Effector memory CD8-positive, alpha-beta T cell (primary cell): ENCODE data around the gene MARCHF9.

ENCODE experiments used
- ATAC-seq: fragments of 150-1000 bp; cut with Tn5 transposase; replicated peaks from 2 replicates; pipeline ENCODE4 v1.10.0; 2021; ENCODE audit warnings: mild to moderate bottlenecking, moderate library complexity
- DNase-seq, 3 experiments: peaks; one replicate each; pipeline ENCODE4 v3.0.0; 2021
- H3K27ac Mint-ChIP-seq, 2 donors: one replicate each; pipeline ENCODE4 v1.8.0; 2022; ENCODE audit warnings: mild to moderate bottlenecking in 2 of 2, mixed read lengths in 2 of 2, moderate library complexity in 2 of 2
- H3K27me3 Mint-ChIP-seq, 2 donors: one replicate each; pipeline ENCODE4 v1.8.0; 2022; ENCODE audit warnings: mixed read lengths in 2 of 2
- H3K36me3 Mint-ChIP-seq: one replicate; pipeline ENCODE4 v1.8.0; 2022; ENCODE audit warnings: mild to moderate bottlenecking, moderate library complexity, mixed read lengths; ENCODE audit not compliant: insufficient read depth
- H3K4me1 Mint-ChIP-seq, 2 donors: one replicate each; pipeline ENCODE4 v1.8.0; 2022; ENCODE audit warnings: low read depth in 2 of 2, mixed read lengths in 2 of 2
- H3K4me3 Mint-ChIP-seq, 2 donors: one replicate each; pipeline ENCODE4 v1.8.0; 2022; ENCODE audit warnings: mild to moderate bottlenecking in 2 of 2, mixed read lengths in 2 of 2, moderate library complexity in 2 of 2
- H3K9me3 Mint-ChIP-seq, 2 donors: one replicate each; pipeline ENCODE4 v1.8.0; 2022; ENCODE audit warnings: mixed read lengths in 2 of 2

MARCHF9 gene

GRCh38 chr12:57729321-57729844 lies 25.5 kb upstream of the MARCHF9 start:
- Mint-ChIP-seq H3K4me3 (no peak overlapping the region), H3K4me1 (peaks cover 12 to 16% of the 10 kb centered on the region in 2 donors), H3K27me3 (no peaks in the 10 kb centered on the region), H3K27ac (peak overlapping the region; percentile 49 to 73), H3K36me3 (peaks cover 85% of the 10 kb centered on the region), H3K9me3 (no peaks in the 10 kb centered on the region)
- DNase-seq (no peak), ATAC-seq (no peak)

- no peak for DNase-seq
- H3K27ac Mint-ChIP-seq: peak overlapping the region; percentile 49 to 73
- no peak for ATAC-seq
- no peaks in the 10 kb centered on the region for H3K27me3 Mint-ChIP-seq
- H3K4me1 Mint-ChIP-seq: peaks cover 14 to 16% of the 10 kb centered on the region in 2 donors
- no peak overlapping the region for H3K4me3 Mint-ChIP-seq
- H3K9me3 Mint-ChIP-seq: no peaks in the 10 kb centered on the region
- H3K36me3 Mint-ChIP-seq: peaks cover 87% of the 10 kb centered on the region
Measured at GRCh38 chr12:57730336-57731067, 24.4 kb upstream of the MARCHF9 start.

GRCh38 chr12:57731411-57732080 lies 23.4 kb upstream of the MARCHF9 start:
- H3K4me1 Mint-ChIP-seq: peaks cover 13% of the 10 kb centered on the region in 2 donors
- H3K27me3 Mint-ChIP-seq: no peaks in the 10 kb centered on the region
- ATAC-seq: no peak
- H3K9me3 Mint-ChIP-seq: no peaks in the 10 kb centered on the region
- DNase-seq: no peak
- peaks cover 85% of the 10 kb centered on the region for H3K36me3 Mint-ChIP-seq
- peak overlapping the region in 1 of 2 donors; percentile 20 for H3K27ac Mint-ChIP-seq
- H3K4me3 Mint-ChIP-seq: no peak overlapping the region

GRCh38 chr12:57732270-57732669 lies 22.6 kb upstream of the MARCHF9 start:
- Mint-ChIP-seq H3K9me3 (no peaks in the 10 kb centered on the region), H3K27me3 (no peaks in the 10 kb centered on the region), H3K36me3 (peaks cover 82% of the 10 kb centered on the region), H3K27ac (peak overlapping the region; percentile 20 to 87), H3K4me3 (no peak overlapping the region), H3K4me1 (peaks cover 18 to 19% of the 10 kb centered on the region in 2 donors)
- DNase-seq: no peak
- ATAC-seq: no peak

- peaks cover 18 to 19% of the 10 kb centered on the region in 2 donors for H3K4me1 Mint-ChIP-seq
- no peaks in the 10 kb centered on the region for H3K9me3 Mint-ChIP-seq
- H3K27ac Mint-ChIP-seq: peak overlapping the region in 1 of 2 donors; percentile 87
- peaks cover 75% of the 10 kb centered on the region for H3K36me3 Mint-ChIP-seq
- ATAC-seq (no peak), DNase-seq (no peak)
- no peak overlapping the region for H3K4me3 Mint-ChIP-seq
- no peaks in the 10 kb centered on the region for H3K27me3 Mint-ChIP-seq
Measured at GRCh38 chr12:57732726-57733593, 21.9 kb upstream of the MARCHF9 start.

GRCh38 chr12:57733928-57734327 lies 21.0 kb upstream of the MARCHF9 start:
- Mint-ChIP-seq H3K27ac (peak overlapping the region in 1 of 2 donors; percentile 75), H3K4me3 (no peak overlapping the region), H3K27me3 (no peaks in the 10 kb centered on the region), H3K9me3 (no peaks in the 10 kb centered on the region), H3K36me3 (peaks cover 68% of the 10 kb centered on the region), H3K4me1 (peaks cover 16 to 20% of the 10 kb centered on the region in 2 donors)
- no peak for ATAC-seq
- DNase-seq: no peak

- Mint-ChIP-seq H3K27ac (peak overlapping the region; percentile 75 to 90), H3K27me3 (no peaks in the 10 kb centered on the region), H3K4me3 (peak overlapping the region in 1 of 2 donors; percentile 9), H3K36me3 (peaks cover 69% of the 10 kb centered on the region), H3K9me3 (no peaks in the 10 kb centered on the region), H3K4me1 (peaks cover 22 to 26% of the 10 kb centered on the region in 2 donors)
- DNase-seq: no peak
- ATAC-seq: no peak
Measured at GRCh38 chr12:57734591-57734990, 20.3 kb upstream of the MARCHF9 start.

- Mint-ChIP-seq H3K27me3 (no peaks in the 10 kb centered on the region), H3K9me3 (no peaks in the 10 kb centered on the region), H3K4me1 (peaks cover 25 to 30% of the 10 kb centered on the region in 2 donors), H3K4me3 (no peak overlapping the region), H3K36me3 (peaks cover 69% of the 10 kb centered on the region), H3K27ac (peak overlapping the region; percentile 75 to 90)
- DNase-seq: no peak
- ATAC-seq: no peak
Measured at GRCh38 chr12:57735198-57735855, 19.6 kb upstream of the MARCHF9 start.

- Mint-ChIP-seq H3K27ac (peak overlapping the region; percentile 85 to 90), H3K36me3 (peaks cover 69% of the 10 kb centered on the region), H3K4me3 (no peak overlapping the region), H3K27me3 (no peaks in the 10 kb centered on the region), H3K4me1 (peaks cover 32 to 38% of the 10 kb centered on the region in 2 donors), H3K9me3 (no peaks in the 10 kb centered on the region)
- DNase-seq (no peak), ATAC-seq (no peak)
Measured at GRCh38 chr12:57735952-57736740, 18.8 kb upstream of the MARCHF9 start.

- ATAC-seq (no peak), DNase-seq (no peak)
- Mint-ChIP-seq H3K27me3 (no peaks in the 10 kb centered on the region), H3K4me3 (no peak overlapping the region), H3K4me1 (peaks cover 39 to 43% of the 10 kb centered on the region in 2 donors), H3K27ac (peak overlapping the region; percentile 85 to 86), H3K36me3 (peaks cover 69% of the 10 kb centered on the region), H3K9me3 (no peaks in the 10 kb centered on the region)
Measured at GRCh38 chr12:57736741-57737466, 18.0 kb upstream of the MARCHF9 start.

GRCh38 chr12:57737467-57738460 lies 17.1 kb upstream of the MARCHF9 start:
- peaks cover 64% of the 10 kb centered on the region for H3K36me3 Mint-ChIP-seq

More at GRCh38 chr12:57737467-57738460, 17.1 kb upstream of the MARCHF9 start:
- no peaks in the 10 kb centered on the region for H3K27me3 Mint-ChIP-seq
- peaks cover 42 to 50% of the 10 kb centered on the region in 2 donors for H3K4me1 Mint-ChIP-seq
- ATAC-seq: no peak
- no peak overlapping the region for H3K4me3 Mint-ChIP-seq
- no peak for DNase-seq
- no peaks in the 10 kb centered on the region for H3K9me3 Mint-ChIP-seq
- H3K27ac Mint-ChIP-seq: no peak overlapping the region
